ENCODE measurements around the gene IER2. TPM values are rescaled to one million over a fixed set of nuclear protein-coding genes. Genes with fewer than 3 reads are reported as not detected.

IER2 gene
- total and polyA plus RNA-seq, 9 of the 15 experiments (the other 6 are each of a cell fraction or from before 2014, with no cell fraction given) = 4.5 to 205 (median 23.7) TPM

- TF ChIP-seq ZNF140 (CRISPR knock-in tag; IDR thresholded peaks at IDR 0.05) (no peak), SMAD2 (IDR thresholded peaks at IDR 0.05; ENCODE audit: low read depth, low read length) (no peak), SRF (CRISPR knock-in tag; IDR thresholded peaks at IDR 0.05) (peak in 1 of 2 experiments; percentile 81; a peak in 2 of 4 replicates), POLR2G (IDR thresholded peaks at IDR 0.05; ENCODE audit: low read depth, low read length) (peak; percentile 92), DEAF1 (CRISPR knock-in tag; IDR thresholded peaks at IDR 0.05) (0 out of 2 replicates have a peak, but pooled peaks have one; percentile 24), HLTF (IDR thresholded peaks at IDR 0.05) (no peak), HDAC8 (tag; IDR thresholded peaks at IDR 0.05) (peak; percentile 64; the same call in 1 of the 2 replicates), MCM2 (IDR thresholded peaks at IDR 0.05; ENCODE audit: low read depth) (no peak), CUX1 (CRISPR knock-in tag; IDR thresholded peaks at IDR 0.05) (peak; percentile 27; the same call in 1 of the 2 replicates), FOXA3 (CRISPR knock-in tag; conservative IDR thresholded peaks at IDR 0.05 in 1 of 2, IDR thresholded peaks at IDR 0.05 in 1 of 2) (no peak), STAT5A (IDR thresholded peaks at IDR 0.05; ENCODE audit: borderline replicate concordance, low read length) (peak; percentile 93), POLR2B (IDR thresholded peaks at IDR 0.05; ENCODE audit: low read depth, partially characterized antibody) (peak; percentile 47), GTF2E2 (tag; IDR thresholded peaks at IDR 0.05) (peak; percentile 92), RBFOX2 (IDR thresholded peaks at IDR 0.05; ENCODE audit: low read depth, low read length) (peak; percentile 94), THAP12 (CRISPR knock-in tag; IDR thresholded peaks at IDR 0.05) (no peak), TSC22D4 (tag; IDR thresholded peaks at IDR 0.05) (no peak), TBL1XR1 (IDR thresholded peaks at IDR 0.05; ENCODE audit: low read length in 2 of 2) (peak; percentile 90 to 96), MEIS2 (IDR thresholded peaks at IDR 0.05; ENCODE audit: partially characterized antibody) (no peak)
Measured at GRCh38 chr19:13102666-13103580, 47.3 kb upstream of the IER2 start, which contains the start of gene LYL1 (continued).
